HS-5 (cell line): ENCODE results near the gene NELL1.

Experiments used
- DNase-seq: peaks from one replicate; pipeline ENCODE4 v3.0.0-alpha.2; 2012; ENCODE audit warnings: low read depth

The NELL1 gene

DNA sequence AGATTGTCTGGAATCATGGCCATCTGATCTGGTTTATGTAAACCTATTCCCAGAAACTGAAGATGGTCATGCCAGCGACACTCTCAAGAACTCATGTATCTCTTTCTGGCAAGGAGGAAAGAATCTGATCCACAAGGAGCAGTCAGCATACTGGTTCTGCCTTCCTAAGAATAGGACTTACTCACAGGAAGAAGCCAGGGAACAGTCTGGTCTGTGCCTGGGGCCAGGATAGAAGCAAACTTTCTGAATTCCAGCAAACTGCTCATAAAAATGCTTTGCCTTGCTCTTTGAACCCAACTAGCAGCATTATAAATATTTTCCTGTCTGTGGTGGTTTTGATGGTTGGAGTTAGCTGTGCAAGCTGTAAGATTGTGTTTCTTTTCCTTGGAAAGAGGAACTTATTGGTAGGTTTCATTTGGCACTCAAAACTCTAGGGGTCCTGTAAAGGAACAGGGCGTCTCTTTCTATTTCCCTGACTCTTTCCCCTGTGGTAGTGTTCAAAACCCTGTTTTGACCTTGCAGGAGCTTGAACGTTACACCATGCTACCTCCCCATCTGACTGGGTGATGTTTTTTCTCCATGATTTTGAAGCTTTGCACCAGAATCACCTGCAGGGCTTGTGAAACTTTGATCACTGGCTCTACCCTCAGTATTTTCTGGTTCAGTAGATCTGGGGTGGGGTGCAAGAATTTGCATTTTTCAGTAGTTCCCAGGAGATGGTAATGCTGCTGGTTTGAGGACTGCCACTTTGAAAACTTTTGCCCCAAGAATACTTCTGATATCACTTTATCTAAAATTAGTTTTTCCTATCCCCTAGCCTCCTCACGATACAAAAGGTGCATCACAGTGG lies 895.7 kb downstream of the NELL1 start:
- no peak for DNase-seq

DNA sequence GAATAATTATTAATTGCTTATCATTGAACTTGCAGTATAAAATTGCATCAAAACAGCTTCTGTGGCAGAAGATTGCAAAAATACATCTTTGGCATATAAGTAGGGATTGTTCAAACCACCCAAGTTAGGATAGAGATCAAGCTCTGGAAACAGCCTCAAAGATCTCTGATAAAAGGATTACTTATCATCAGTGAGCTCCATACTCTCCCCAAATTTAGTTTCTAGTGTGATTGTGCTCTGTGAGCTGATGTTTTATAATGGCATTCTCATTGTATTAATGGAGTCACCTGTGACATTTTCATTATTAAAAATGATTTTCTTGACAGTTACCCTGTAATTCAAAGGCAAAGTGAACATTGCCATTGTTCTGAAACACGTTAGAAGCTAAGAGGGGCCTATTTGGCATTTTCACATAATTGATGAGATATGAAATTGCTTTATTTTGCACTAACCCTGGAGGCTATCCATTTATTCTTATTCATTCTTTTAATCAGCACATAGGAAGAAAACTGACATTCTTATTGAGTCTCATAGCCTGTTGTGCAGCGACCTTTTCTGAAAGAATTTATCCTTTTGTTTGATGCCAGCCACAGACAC lies 897.2 kb downstream of the NELL1 start:
- DNase-seq = no peak

DNA sequence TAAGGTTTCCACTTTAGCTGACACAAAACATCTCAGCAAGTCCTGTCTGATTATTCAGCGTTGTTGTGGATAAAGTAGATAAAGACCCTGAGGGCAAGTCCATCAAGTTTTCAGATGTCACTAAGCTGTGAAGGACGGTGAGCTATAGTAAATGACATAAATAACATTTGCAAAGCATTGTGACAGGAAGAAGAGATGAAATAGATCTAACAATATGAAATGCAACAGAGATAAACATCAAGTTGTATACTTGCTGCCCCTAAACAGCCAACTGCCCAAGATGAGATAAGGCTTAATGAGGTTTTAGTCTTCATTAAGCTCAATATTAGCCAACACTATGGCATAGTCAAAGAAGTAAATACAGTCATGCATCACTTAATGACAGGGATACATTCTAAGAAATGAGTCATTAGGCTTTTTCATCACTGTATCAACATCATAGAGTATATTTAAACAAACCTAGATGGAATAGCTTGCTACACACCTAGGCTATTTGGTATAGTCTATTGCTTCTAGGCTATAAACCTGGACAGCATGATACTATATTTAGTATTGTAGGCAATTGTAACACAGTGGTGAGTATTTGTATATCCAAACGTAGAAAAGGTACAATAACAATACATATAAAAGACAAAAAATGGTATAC lies 898.4 kb downstream of the NELL1 start:
- DNase-seq = no peak

DNA sequence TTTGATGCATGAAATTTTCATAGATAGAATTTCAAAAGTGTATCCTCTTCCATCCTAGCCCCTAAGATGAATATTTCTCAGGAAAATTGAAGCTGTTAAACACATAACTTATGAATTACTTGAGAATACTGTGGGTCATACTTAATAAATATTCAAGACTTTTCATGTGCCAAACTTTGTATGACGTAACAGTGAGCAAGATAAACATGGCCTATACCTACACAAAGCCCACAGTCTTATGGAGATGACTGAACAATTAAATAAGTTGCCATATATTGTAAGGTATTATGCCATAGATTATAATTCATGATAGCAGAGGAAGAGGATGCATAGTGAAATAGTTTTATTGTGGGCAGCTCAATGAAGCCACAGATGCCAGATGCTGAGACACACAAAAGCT lies 902.8 kb downstream of the NELL1 start:
- no peak for DNase-seq

DNA sequence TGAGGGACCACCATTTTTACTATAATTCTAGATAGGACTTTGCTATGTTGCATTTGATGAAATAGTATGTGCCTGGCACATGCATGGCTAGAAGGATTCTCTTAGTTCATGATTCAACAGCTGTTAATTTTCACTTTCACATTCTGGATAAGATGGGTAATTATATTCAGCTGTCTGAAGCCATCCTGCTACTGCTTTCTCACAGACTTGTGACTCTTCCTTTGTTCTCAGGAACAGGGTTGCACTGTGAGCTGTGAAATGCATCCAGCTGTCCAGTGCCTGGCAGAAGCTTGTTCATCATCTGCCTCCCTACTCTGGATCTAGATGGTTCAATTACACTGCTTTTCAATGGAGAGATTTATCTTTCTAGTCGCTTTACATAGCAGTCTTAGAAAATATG lies 913.4 kb downstream of the NELL1 start:
- no peak for DNase-seq

DNA sequence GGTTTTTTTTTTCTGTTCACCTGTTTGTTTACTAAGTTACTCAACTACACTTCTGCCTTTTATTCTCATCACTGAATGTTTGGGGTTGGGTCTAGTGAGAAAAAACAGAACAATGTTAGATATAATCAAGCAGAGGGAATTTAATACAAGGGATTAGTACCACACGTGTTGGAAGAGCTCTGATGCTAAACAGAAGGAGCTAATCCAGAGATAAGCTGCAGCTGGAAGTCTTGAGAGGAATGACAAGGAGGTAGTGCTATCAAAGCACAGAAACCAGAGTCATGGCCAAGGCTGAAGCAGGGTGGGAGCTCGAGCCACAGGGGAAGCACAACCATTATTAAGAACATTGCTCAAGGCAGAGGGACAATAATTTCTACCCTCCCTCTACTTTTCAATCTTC lies 919.4 kb downstream of the NELL1 start:
- DNase-seq = no peak

DNA sequence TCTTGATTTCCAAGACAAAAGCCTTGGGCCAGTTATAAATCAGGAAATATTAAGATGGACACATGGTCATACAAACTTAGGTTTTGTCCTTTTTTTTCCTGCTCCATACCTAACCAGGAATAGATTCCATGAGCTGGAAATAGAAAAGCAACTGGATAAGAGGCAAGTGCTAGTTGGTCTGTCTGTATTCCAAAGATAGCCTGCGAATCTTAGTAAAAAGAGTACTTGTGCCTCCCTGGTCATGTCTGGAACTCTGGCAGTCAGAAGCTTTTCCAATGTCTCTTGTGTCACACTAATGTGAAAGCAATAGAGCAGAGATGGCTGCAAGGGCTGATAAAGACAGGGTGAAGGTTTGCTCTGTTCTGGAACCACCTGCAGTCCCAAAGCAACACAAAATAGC lies 933.3 kb downstream of the NELL1 start:
- no peak for DNase-seq

DNA sequence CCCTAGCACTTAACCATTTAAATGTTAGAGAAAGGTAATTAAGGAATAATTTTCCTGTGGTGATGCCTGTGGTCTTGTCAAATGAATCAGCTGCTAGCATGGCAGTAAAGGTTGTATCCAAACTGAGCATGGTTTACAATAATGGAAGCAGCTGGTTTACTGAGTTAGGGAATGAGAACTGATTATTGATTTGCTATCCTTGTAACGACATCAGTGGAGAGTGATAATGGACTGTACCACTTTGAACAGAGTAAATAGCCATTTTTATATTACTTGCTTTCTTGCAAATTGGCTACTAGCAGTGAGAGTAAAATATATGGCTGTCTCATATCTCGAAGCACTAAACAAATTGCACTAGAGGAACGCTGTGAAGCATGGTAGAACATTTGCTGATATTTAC lies 934.5 kb downstream of the NELL1 start:
- DNase-seq = no peak

DNA sequence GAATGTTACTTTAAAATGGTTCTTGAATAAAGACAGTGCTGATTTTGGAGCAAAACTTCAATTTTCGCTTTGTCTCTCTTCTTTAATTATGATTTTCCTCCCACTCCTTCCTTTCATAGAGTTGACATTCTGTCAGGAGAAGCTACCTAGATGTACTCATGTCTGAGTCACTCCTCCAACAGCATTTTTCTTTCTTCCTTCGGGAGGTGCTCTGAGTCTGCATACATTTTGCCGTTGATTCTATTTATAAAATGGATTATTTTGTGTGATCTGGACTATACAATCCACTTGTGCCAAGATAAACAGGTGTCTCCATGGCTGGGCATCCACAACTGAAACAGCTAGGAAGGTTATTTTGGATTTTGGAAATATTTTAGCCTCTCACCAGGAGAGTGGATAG lies 935.2 kb downstream of the NELL1 start:
- DNase-seq = no peak

DNA sequence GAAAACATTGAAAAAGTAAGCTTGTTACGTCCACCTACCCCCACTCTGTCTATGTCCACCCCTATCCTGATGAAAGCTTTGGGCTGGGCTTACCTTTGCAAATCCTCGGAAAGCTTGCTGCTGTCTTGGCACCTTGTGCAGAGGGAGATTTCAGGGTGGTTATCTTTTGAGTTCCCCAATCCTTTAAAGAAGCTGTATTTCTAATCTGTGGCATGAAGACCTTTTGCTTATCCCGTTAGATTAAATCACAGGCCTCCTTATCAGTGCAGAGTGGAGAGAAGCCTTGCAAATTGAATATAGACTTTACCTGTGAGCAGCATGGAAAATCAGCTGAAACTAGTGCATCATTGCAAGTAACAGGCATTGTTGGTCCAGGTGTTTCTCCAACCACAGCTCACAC lies 942.9 kb downstream of the NELL1 start:
- no peak for DNase-seq

DNA sequence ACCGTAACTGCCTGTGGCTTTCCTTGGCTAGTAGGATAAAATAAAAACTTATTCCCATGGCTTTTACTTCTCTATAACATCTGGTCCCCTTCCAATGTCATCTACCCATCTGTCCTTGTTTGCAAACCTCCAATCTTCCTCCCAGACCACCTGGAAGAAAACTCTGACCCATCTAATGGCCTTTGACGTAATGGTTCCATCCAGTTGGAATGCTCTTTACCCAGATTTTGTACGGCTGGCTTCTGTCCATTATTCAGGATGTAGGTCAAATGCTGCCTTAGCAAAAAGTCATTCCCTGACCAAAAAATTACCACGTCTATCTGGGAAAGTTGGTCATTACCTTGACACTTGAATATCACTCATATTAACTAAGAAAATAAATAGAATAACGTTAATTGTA lies 945.6 kb downstream of the NELL1 start:
- no peak for DNase-seq

DNA sequence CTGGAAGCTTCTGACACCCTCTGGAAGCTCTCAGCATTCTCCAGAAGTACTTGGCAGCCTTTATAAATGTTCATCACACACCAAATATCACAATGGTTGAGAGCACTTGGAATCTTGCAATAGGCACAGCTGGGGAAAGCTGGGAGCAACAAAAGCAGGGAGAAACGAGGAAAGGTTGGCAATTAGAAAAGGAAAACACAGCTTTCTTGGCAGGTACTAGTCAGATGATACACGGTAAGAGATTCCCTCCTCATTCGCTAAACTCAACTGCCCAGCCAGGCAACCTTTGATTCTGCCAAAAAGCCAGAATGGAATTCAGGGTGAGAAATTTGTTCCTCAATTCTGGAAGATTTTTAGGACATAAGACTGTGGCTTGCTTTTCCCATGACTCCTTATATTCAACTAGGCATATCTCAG lies 946.6 kb downstream of the NELL1 start:
- DNase-seq = no peak

DNA sequence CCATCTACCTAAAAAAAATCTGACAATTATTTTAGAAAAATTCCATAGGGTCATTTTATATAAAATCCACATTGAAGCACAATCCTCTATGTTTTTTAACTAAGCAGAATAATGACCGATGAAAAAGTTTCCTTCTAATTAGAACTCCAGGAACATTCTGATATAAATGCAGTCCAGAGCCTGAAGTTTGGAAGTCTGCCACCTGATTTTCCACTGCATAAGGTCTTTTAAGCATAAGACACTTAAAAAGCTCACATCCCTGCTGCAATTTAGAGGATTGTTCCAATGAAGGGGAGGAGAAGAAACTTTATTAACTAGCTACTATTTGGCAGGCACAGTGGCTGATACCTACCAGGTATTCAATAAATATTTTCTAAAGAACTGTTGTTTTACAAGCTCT lies 953.2 kb downstream of the NELL1 start:
- DNase-seq = no peak

DNA sequence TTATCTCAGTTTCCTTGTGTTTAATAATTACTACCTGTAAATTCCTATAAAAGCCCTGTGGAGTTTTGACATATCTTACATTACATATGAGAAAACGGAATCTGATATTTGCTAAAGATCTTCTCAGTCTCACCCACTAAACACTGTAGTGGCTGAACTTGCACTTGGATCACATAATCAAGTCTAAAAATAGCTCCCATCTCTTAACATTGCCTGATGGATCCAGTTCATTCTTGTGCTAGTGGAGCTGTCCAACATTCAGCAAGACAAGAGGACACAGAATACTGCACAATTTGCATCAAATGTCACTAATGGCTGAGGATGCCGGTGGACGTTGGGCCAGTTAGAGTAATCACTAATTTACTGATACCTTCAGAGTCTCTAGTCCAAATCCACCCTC lies 953.6 kb downstream of the NELL1 start:
- no peak for DNase-seq
